Measurements from ENCODE around the gene ZFX. TPM values are rescaled to one million over a fixed set of nuclear protein-coding genes. Genes with fewer than 3 reads are reported as not detected.
A peak's percentile ranks its signal among the peaks of the same experiment; 100 is the strongest.

The ZFX gene
- total RNA-seq, 3 donors from 2014 or later (not counting 1 experiment from before 2014, with no cell fraction given): 60.9 to 123 (median 63.0) TPM

- intact Hi-C loops (cut with micrococcal nuclease): no loop called here
- H3K36me3 Mint-ChIP-seq: no peaks in the 10 kb centered on the region
- no peaks in the 10 kb centered on the region for H3K27me3 Mint-ChIP-seq (ENCODE audit: low read depth in 2 of 2)
- Histone ChIP-seq H3K36me3 (ENCODE audit: control insufficient read depth, insufficient read depth, low read length) (no peaks in the 10 kb centered on the region), H3K4me3 (ENCODE audit: low read length) (no peak overlapping the region), H3K4me1 (ENCODE audit: control insufficient read depth, insufficient read depth, low read length) (peaks cover 27% of the 10 kb centered on the region), H3K27me3 (ENCODE audit: control insufficient read depth, insufficient read depth, low read length) (no peaks in the 10 kb centered on the region), H3K27ac (ENCODE audit: low read length) (no peak overlapping the region), H3K9me3 (ENCODE audit: control insufficient read depth, insufficient read depth, low read length) (no peaks in the 10 kb centered on the region)
- H3K9me3 Mint-ChIP-seq: no peaks in the 10 kb centered on the region
- H3K4me3 Mint-ChIP-seq: peak overlapping the region; percentile 1
- DNase-seq: no peak
- TF ChIP-seq CTCF (IDR thresholded peaks at IDR 0.05): no peak
- H3K4me1 Mint-ChIP-seq: peaks cover 45 to 77% of the 10 kb centered on the region in 2 donors
- H3K27ac Mint-ChIP-seq: peak overlapping the region; percentile 68 to 72
- no peak for ATAC-seq
- no CpG with 5 or more reads among the region's 4 CpGs for WGBS (ENCODE audit: insufficient coverage)
These were observed 6.6 kb downstream of the ZFX start for GRCh38 chrX:24156177-24156576.

- no peaks in the 10 kb centered on the region for H3K36me3 ChIP-seq (ENCODE audit: control insufficient read depth, insufficient read depth, low read length)
- no peaks in the 10 kb centered on the region for H3K27me3 Mint-ChIP-seq (ENCODE audit: low read depth in 2 of 2)
- H3K36me3 Mint-ChIP-seq: no peaks in the 10 kb centered on the region
- no peak overlapping the region for H3K27ac ChIP-seq (ENCODE audit: low read length)
- H3K4me1 ChIP-seq (ENCODE audit: control insufficient read depth, insufficient read depth, low read length): peaks cover 11% of the 10 kb centered on the region
- WGBS (ENCODE audit: insufficient coverage): 96% methylated on average over 2 of the region's 4 CpGs
- H3K4me1 Mint-ChIP-seq: peaks cover 31 to 63% of the 10 kb centered on the region in 2 donors
- no peaks in the 10 kb centered on the region for H3K9me3 ChIP-seq (ENCODE audit: control insufficient read depth, insufficient read depth, low read length)
- no peak for ATAC-seq
- intact Hi-C loops (cut with micrococcal nuclease): no loop called here
- no peaks in the 10 kb centered on the region for H3K9me3 Mint-ChIP-seq
- DNase-seq: no peak
- H3K27ac Mint-ChIP-seq: peak overlapping the region; percentile 13 to 60
- H3K4me3 Mint-ChIP-seq: no peak overlapping the region
- H3K27me3 ChIP-seq (ENCODE audit: control insufficient read depth, insufficient read depth, low read length): no peaks in the 10 kb centered on the region
- no peak overlapping the region for H3K4me3 ChIP-seq (ENCODE audit: low read length)
- TF ChIP-seq CTCF (IDR thresholded peaks at IDR 0.05): no peak
These were observed 9.4 kb downstream of the ZFX start for GRCh38 chrX:24158881-24159280.

GRCh38 chrX:24166078-24166477, 16.5 kb downstream of the ZFX start:
- WGBS (ENCODE audit: insufficient coverage): no CpG with 5 or more reads among the region's 2 CpGs
- Mint-ChIP-seq H3K4me1 (peaks cover 62 to 65% of the 10 kb centered on the region in 2 donors), H3K27ac (peak overlapping the region in 1 of 2 donors; percentile 19), H3K36me3 (no peaks in the 10 kb centered on the region), H3K27me3 (ENCODE audit: low read depth in 2 of 2) (no peaks in the 10 kb centered on the region), H3K9me3 (no peaks in the 10 kb centered on the region), H3K4me3 (no peak overlapping the region)
- H3K27ac ChIP-seq (ENCODE audit: low read length): no peak overlapping the region
- no peak for TF ChIP-seq CTCF (IDR thresholded peaks at IDR 0.05)
- intact Hi-C loops (cut with micrococcal nuclease): no loop called here
- H3K36me3 ChIP-seq (ENCODE audit: control insufficient read depth, insufficient read depth, low read length): no peaks in the 10 kb centered on the region
- DNase-seq: no peak
- H3K4me1 ChIP-seq (ENCODE audit: control insufficient read depth, insufficient read depth, low read length): peaks cover 6% of the 10 kb centered on the region
- no peak overlapping the region for H3K4me3 ChIP-seq (ENCODE audit: low read length)
- no peaks in the 10 kb centered on the region for H3K27me3 ChIP-seq (ENCODE audit: control insufficient read depth, insufficient read depth, low read length)
- H3K9me3 ChIP-seq (ENCODE audit: control insufficient read depth, insufficient read depth, low read length): no peaks in the 10 kb centered on the region
- no peak for ATAC-seq

GRCh38 chrX:24167719-24168472, 18.4 kb downstream of the ZFX start:
- no peaks in the 10 kb centered on the region for H3K36me3 Mint-ChIP-seq
- no peak for TF ChIP-seq CTCF (IDR thresholded peaks at IDR 0.05)
- no peak for DNase-seq
- peak overlapping the region; percentile 19 to 65 for H3K27ac Mint-ChIP-seq
- no peaks in the 10 kb centered on the region for H3K27me3 ChIP-seq (ENCODE audit: control insufficient read depth, insufficient read depth, low read length)
- H3K27ac ChIP-seq (ENCODE audit: low read length): no peak overlapping the region
- no peak overlapping the region for H3K4me3 Mint-ChIP-seq
- peaks cover 60 to 69% of the 10 kb centered on the region in 2 donors for H3K4me1 Mint-ChIP-seq
- no peaks in the 10 kb centered on the region for H3K9me3 Mint-ChIP-seq
- intact Hi-C loops (cut with micrococcal nuclease): no loop called here
- H3K9me3 ChIP-seq (ENCODE audit: control insufficient read depth, insufficient read depth, low read length): no peaks in the 10 kb centered on the region
- peaks cover 6% of the 10 kb centered on the region for H3K4me1 ChIP-seq (ENCODE audit: control insufficient read depth, insufficient read depth, low read length)
- H3K36me3 ChIP-seq (ENCODE audit: control insufficient read depth, insufficient read depth, low read length): peaks cover 2% of the 10 kb centered on the region
- H3K27me3 Mint-ChIP-seq (ENCODE audit: low read depth in 2 of 2): no peaks in the 10 kb centered on the region
- no peak overlapping the region for H3K4me3 ChIP-seq (ENCODE audit: low read length)
- ATAC-seq: peak in 1 of 3 donors; percentile 34

Measured in natural killer cell (primary cell).